A673 (cell line): ENCODE results near the gene TEX54. TPM values are rescaled to one million over a fixed set of nuclear protein-coding genes. Genes with fewer than 3 reads are reported as not detected.

ENCODE experiments used
- BruUV-seq: library from RNA; stranded (reverse); fragments of 400-500 nt; replicated peaks from 2 replicates; lab custom pipeline; 2021; lab: Mats Ljungman, UMichigan
- CTCF ChIA-PET: fragments of 300-600 bp; sonication (Branson Sonifier 250); formaldehyde crosslinking; loops from one replicate; lab custom pipeline; 2022; ENCODE audit warnings: antibody characterized with exemption; lab: Charles Lee
- POLR2A ChIA-PET: fragments of 300-600 bp; sonication (Branson Sonifier 250); formaldehyde crosslinking; loops from one replicate; lab custom pipeline; 2022; ENCODE audit warnings: antibody characterized with exemption; ENCODE audit not compliant: low non-redundant PET; lab: Charles Lee
- DNase-seq: peaks from one replicate; pipeline ENCODE4 v3.0.0-alpha.2; 2015; ENCODE audit warnings: low spot score
- H3K27ac ChIP-seq: fragments of 200-600 bp; sonication (generic); 2 replicates; pipeline ENCODE4 v1.5.1; 2016; ENCODE audit warnings: mixed run types, low read depth, mild to moderate bottlenecking, mixed read lengths, antibody characterized with exemption, low read length; ENCODE audit not compliant: poor library complexity, severe bottlenecking
- H3K27me3 ChIP-seq: fragments of 200-600 bp; sonication (generic); replicated peaks from 2 replicates; pipeline ENCODE4 v1.6.1; 2017; ENCODE audit warnings: mixed run types, low read depth, mild to moderate bottlenecking, mixed read lengths, antibody characterized with exemption, low read length; ENCODE audit not compliant: insufficient read depth, poor library complexity
- H3K36me3 ChIP-seq: fragments of 200-600 bp; sonication (generic); 2 replicates; pipeline ENCODE4 v1.6.1; 2016; ENCODE audit warnings: mixed run types, mild to moderate bottlenecking, mixed read lengths, antibody characterized with exemption, low read length; ENCODE audit not compliant: insufficient read depth, poor library complexity, severe bottlenecking
- H3K4me1 ChIP-seq: fragments of 200-600 bp; sonication (generic); 2 replicates; pipeline ENCODE4 v1.6.1; 2017; ENCODE audit warnings: mixed run types, mild to moderate bottlenecking, mixed read lengths, antibody characterized with exemption, low read length; ENCODE audit not compliant: insufficient read depth, poor library complexity, severe bottlenecking
- H3K4me3 ChIP-seq: fragments of 200-600 bp; sonication (generic); 2 replicates; pipeline ENCODE4 v1.5.1; 2016; ENCODE audit warnings: low read depth, mixed run types, mild to moderate bottlenecking, mixed read lengths, low read length; ENCODE audit not compliant: poor library complexity, severe bottlenecking
- H3K9me3 ChIP-seq: fragments of 200-600 bp; sonication (generic); 2 replicates; pipeline ENCODE4 v1.6.1; 2016; ENCODE audit warnings: mixed run types, low read depth, mild to moderate bottlenecking, mixed read lengths, antibody characterized with exemption, low read length; ENCODE audit not compliant: poor library complexity, severe bottlenecking
- CTCF ChIP-seq: fragments of 300-800, 200-600 bp; sonication (generic); conservative IDR thresholded peaks from 2 replicates; pipeline ENCODE4 v1.5.1; 2017; ENCODE audit warnings: low read depth, mild to moderate bottlenecking, antibody characterized with exemption, low read length, moderate library complexity, mixed read lengths
- EZH2 ChIP-seq: fragments of 200-600 bp; sonication (generic); IDR thresholded peaks from 2 replicates; pipeline ENCODE4 v1.6.1; 2017; ENCODE audit warnings: borderline replicate concordance, low read depth, mild to moderate bottlenecking, mixed read lengths, antibody characterized with exemption, low read length; ENCODE audit not compliant: poor library complexity, severe bottlenecking
- intact Hi-C: fragments of 100-400 bp; cut with micrococcal nuclease; formaldehyde crosslinking; loops from one replicate; pipeline ENCODE4 v1.10.0; 2022; ENCODE audit not compliant: unreplicated experiment
- total RNA-seq: library from RNA; stranded (reverse); gene quantifications from 2 replicates; pipeline ENCODE4 v1.2.3, GENCODE V29; 2021

TEX54 gene
- total RNA-seq, 1 experiment from 2014 or later, result 0.77 TPM

- CTCF ChIA-PET, result no interaction called here
- no peaks in the 10 kb centered on the region for H3K9me3 ChIP-seq
- H3K4me3 ChIP-seq, result no peak overlapping the region
- H3K4me1 ChIP-seq, result no peaks in the 10 kb centered on the region
- no peak for DNase-seq
- no peak overlapping the region for H3K27ac ChIP-seq
- BruUV-seq, result no TSS peak
- POLR2A ChIA-PET, result interaction anchor here (0.6 to 0.8 kb wide), 2 partner anchors 15 to 41 kb away, joined by 3 to 10 read pairs; partner anchors contain the start of gene STX5
- no peak for TF ChIP-seq CTCF
- TF ChIP-seq EZH2, result no peak
- intact Hi-C loops, result no loop called here
- H3K27me3 ChIP-seq, result no peaks in the 10 kb centered on the region
- H3K36me3 ChIP-seq, result peaks cover 24% of the 10 kb centered on the region
Measured at GRCh38 chr11:62816557-62816956, 16.1 kb downstream of the TEX54 start.

DNA sequence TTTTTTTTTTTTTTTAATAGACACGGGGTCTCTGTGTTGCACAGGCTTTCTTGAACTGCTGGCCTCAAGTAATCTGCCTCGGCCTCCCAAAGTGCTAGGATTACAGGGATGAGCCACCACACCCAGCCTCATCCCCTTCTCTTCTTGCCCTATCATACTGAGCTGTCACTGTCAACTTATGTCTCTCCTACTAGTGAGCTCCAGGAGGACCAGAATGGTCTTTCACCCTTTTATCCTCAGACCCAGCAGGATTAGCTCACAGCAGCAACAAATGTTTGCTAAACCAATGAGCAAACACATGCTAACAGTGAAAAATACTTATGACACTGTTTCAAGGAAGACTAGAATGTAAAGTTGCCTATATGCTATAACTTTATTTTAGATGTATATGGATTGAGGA lies 21.0 kb downstream of the TEX54 start:
- intact Hi-C loops, result no loop called here
- DNase-seq, result no peak
- Histone ChIP-seq H3K4me1 (peaks cover 2% of the 10 kb centered on the region), H3K4me3 (no peak overlapping the region), H3K27ac (no peak overlapping the region), H3K36me3 (peaks cover 6% of the 10 kb centered on the region), H3K9me3 (no peaks in the 10 kb centered on the region), H3K27me3 (no peaks in the 10 kb centered on the region)
- POLR2A ChIA-PET, result interaction anchor here (0.6 kb wide), 2 partner anchors 10 to 31 kb away, joined by 5 to 7 read pairs; no protein-coding TSS in a partner anchor
- no TSS peak for BruUV-seq
- CTCF ChIA-PET, result no interaction called here
- no peak for TF ChIP-seq EZH2
- no peak for TF ChIP-seq CTCF

- TF ChIP-seq CTCF, result no peak
- TF ChIP-seq EZH2, result no peak
- Histone ChIP-seq H3K4me3 (no peak overlapping the region), H3K27ac (no peak overlapping the region), H3K9me3 (no peaks in the 10 kb centered on the region), H3K36me3 (peaks cover 1% of the 10 kb centered on the region), H3K27me3 (no peaks in the 10 kb centered on the region), H3K4me1 (peaks cover 11% of the 10 kb centered on the region)
- intact Hi-C loops, result no loop called here
- POLR2A ChIA-PET, result interaction anchor here (0.6 kb wide), 2 partner anchors 9 to 32 kb away, joined by 5 to 7 read pairs; no protein-coding TSS in a partner anchor
- DNase-seq, result no peak
- BruUV-seq, result no TSS peak
- CTCF ChIA-PET, result no interaction called here
Measured at GRCh38 chr11:62810748-62811147, 21.9 kb downstream of the TEX54 start.
